NCI-H748 treated with DMSO at 0.1 percent for 48 hours (cell line): ENCODE data around the gene ANGPTL5.
"Not testable (repeated sequence)": the region's sequence is repeated elsewhere in the genome, so short reads cannot be mapped to it uniquely, and the experiment has no call there.

Experiments used
- DNase-seq: peaks from one replicate; lab custom pipeline; 2025; lab: John Stamatoyannopoulos, UW

Gene ANGPTL5

DNA sequence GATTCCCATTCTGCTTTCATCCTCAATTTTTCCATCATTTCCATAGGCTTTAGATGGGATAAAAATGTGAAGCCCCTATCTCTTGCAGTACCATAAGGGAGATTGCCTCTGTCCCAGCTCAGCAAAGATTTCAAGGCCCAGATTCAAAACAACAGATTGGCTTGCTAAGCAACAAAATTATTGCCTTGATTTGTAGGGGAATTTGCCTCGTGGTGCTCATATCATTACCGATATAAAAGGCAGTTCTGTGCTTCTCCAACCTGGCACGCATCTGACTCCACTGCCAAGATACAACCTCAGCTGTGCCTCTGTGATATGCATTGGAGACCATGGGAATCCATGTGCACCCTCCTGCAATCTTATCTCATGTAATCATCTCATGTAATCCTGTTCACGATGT is 26.6 kb downstream of the ANGPTL5 start:
- DNase-seq = no peak

DNA sequence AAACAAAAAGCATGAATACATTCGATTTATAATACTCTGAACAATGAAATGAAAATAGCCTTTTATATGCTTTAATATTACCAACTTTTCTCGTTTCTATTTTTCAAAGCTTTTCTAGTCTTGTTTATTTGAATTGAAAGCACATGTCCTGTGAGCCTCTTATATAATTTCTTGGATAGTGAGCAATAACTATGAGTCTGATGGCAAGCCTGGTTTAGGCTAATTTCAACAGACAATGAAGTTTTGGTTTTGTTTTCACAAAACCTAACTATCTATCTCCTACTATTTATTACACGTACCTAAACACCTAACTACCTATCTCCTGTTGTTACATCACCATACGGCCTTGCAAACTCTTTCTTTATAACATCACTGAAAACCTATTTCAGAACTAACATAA is 30.7 kb downstream of the ANGPTL5 start:
- no peak for DNase-seq

DNA sequence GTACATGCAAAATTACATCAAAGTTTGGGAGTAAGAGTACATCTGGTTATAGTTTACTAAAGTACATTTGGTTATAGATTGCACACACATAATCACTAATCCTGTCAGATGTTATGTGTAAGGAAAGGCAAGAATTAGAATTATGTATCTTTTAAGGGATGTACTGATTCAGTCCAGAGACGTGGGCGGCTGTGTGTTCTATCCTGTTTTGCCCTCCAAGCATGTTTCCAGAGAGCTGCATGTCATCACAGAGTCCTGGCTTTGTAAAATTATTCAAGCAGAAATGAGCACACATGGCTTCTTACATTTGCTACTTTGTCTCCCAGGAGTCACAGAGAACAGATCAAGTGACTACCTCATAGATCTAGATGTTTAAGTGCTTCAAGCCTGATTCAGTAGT is 34.7 kb downstream of the ANGPTL5 start:
- DNase-seq = no peak

- peak; percentile 5 for DNase-seq
Observed at GRCh38 chr11:101880222-101880621, 36.1 kb downstream of the ANGPTL5 start.

GRCh38 chr11:101872171-101872882 is 44.0 kb downstream of the ANGPTL5 start:
- no peak for DNase-seq

DNA sequence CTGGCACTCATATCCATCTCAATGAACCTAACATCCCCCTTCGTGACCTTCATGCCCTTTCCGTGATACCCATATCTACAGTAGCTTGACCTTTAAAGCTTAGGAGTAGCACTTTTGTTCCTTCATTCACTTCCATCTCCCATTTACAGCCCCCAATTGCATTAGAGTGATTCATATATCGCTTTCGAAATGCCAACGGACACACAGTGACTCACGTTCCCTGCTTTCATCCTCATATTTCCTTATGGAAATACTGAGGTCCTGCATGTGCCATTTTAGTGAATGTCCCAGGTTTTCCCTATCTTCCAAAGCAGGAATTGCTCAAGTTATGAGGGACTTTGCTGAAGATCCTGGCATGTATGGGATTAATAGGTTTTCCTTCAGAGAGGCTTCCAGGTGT is 45.8 kb downstream of the ANGPTL5 start:
- DNase-seq = no peak

DNA sequence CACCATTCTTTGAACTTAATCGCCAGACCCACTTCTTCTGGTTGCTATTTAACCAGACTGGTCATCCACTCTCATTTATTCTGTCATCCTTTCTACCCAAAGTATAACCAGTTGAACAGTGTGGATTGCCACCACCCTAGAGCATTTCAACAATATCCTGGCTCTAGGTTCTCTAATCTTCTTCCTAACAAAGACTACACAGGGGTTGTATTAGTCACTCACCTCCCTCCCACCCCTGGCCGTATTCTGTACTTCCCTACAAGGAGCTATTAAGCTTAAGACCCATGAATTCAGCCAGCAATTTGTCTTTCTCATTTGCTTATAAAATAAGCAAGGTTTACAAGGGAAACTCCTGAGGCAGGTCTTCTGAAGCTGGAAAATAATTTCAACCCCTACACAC is 48.4 kb downstream of the ANGPTL5 start:
- no peak for DNase-seq

DNA sequence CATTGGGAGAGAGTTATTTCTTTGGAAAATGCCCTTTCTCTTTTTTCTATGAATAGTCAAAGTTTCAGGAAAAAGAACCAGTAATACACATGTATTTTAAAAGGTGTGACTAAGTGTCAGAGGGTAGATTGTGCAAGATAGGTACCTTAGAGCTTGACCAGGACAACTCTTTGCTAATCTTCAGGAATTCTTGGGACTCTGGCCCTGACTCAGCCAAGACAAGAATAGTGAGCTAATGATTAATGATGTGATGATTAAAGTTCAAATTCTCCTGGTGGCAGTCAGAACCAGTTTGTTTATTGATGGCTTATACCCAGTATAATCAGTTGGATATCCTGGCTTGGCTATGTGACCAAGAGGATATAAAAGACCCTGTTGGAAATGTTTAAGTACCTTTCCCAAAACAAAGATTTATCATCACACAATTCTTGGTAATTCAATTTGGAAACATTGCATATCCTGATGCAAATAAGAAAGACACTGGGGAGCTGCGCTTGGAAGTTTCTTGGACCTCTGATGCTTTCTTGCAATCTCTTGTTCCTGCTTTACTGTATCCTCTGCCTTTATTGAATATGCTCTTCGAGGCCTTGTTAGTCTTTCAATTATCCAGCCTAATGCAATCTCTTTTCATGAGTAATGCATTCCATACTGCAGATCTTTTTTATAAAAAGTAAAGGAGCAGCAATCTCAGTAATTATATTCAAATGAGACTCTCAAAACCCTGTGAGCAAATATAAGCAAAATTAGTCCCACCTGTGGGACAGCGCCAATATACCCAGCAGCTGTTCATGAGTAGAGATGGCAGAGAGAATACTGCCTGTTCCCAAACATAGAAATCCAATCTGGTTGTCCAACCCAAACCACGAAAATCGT is 49.5 kb downstream of the ANGPTL5 start:
- peak; percentile 3 for DNase-seq

DNA sequence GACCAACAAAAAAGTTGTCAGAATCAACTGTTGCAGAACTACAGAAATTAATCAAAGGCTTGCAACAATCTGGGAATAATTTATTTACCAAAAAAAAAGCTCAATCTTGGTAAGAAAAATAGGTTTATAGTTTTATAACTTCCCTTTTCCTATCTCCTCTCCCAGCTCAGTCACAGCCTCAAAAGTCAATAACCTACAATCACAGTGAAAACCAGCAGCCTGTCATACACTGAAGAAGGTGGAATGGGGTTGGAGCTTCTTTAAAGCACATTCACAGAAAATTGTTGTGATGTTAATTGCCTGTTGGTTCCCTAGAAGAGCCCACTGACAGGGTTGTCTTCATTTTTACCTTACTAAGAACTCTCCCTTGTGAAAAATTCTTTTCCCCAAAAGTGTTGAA is 52.2 kb downstream of the ANGPTL5 start:
- DNase-seq = no peak

DNA sequence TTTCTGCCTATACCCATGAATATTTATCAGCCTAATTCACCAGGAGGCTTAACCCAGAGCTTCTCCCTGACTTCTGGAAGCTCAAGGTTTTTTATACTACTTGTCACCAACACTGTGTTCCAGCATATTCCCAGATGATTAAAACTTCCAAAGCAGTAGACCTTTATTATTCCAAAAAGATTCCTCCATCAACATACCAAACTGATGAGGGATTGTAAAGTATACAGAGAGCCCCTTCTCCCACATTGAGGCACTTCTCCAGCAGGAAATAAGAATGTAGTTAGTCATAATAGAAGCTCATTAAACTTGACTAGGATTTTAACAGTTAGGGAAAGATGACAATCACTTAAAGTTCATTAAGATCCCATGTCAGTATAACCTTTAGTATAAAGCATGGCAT is 53.0 kb downstream of the ANGPTL5 start:
- no peak for DNase-seq

- no peak for DNase-seq
Observed at GRCh38 chr11:101862391-101863233, 53.7 kb downstream of the ANGPTL5 start.

GRCh38 chr11:101860696-101861427 is 55.5 kb downstream of the ANGPTL5 start:
- peak; percentile 15 for DNase-seq

DNA sequence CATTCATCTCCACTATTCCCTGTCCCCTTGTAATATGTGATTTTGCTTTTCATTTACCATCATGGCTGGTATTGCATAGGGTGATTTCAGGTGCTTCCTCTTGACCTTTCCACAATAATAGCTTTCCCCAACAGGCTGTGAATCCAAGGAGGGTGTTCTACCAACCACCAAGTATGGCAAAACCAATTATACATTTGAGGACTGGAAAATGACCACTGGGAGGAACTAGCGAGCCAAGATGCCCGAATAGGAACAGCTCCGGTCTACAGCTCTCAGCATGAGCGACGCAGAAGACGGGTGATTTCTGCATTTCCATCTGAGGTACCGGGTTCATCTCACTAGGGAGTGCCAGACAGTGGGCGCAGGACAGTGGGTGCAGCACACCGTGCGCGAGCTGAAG is 64.1 kb downstream of the ANGPTL5 start:
- DNase-seq = not testable (repeated sequence)

- DNase-seq = no peak
Observed at GRCh38 chr11:101848262-101848661, 68.1 kb downstream of the ANGPTL5 start.

DNA sequence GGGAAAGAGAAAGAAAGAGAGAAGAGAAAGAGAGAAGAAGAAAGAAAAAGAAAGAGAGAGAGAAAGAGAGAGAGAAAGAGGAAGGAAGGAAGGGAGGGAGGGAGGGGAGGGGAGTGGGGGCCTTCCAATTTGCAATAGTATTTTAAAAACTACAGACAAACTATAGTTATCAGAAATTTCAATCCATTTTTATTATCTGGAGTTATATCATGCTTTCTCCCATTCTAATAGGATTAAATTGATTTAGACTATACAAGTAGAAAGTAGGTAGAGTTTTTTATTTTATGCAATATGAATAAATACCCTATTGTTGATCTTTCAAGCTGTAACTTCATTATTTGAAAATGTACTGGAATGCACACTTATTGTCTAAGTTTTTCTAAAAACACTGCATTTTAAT is 71.7 kb downstream of the ANGPTL5 start:
- DNase-seq = no peak

- no peak for DNase-seq
Observed at GRCh38 chr11:101840704-101841103, 75.6 kb downstream of the ANGPTL5 start.
